Bronchial epithelial cell (primary cell): ENCODE data around the gene NUP210. TPM values are rescaled to one million over a fixed set of nuclear protein-coding genes. Genes with fewer than 3 reads are reported as not detected.
"Not testable (repeated sequence)": the region's sequence is repeated elsewhere in the genome, so short reads cannot be mapped to it uniquely, and the experiment has no call there.

Experiments
- DNase-seq: peaks from one replicate; pipeline ENCODE4 v3.0.0-alpha.2; 2010; ENCODE audit warnings: low read depth
- FAIRE-seq: peaks from 2 replicates; lab custom pipeline; 2011; peaks lifted over from hg19 to GRCh38; lab: Jason Lieb, UNC
- H3K27me3 ChIP-seq: 2 replicates; pipeline ENCODE4 v1.5.1; 2011; ENCODE audit warnings: low read length; ENCODE audit not compliant: control insufficient read depth, insufficient read depth
- H3K36me3 ChIP-seq: 2 replicates; pipeline ENCODE4 v1.5.1; 2011; ENCODE audit warnings: low read length; ENCODE audit not compliant: control insufficient read depth, insufficient read depth
- H3K4me3 ChIP-seq: 2 replicates; pipeline ENCODE4 v1.5.1; 2011; ENCODE audit warnings: mild to moderate bottlenecking, low read depth, low read length, control low read depth
- CTCF ChIP-seq: IDR thresholded peaks from 2 replicates; pipeline ENCODE4 v1.5.1; 2011; ENCODE audit warnings: mild to moderate bottlenecking, moderate library complexity, low read length, control low read depth, inconsistent platforms; ENCODE audit not compliant: insufficient read depth, severe bottlenecking
- total RNA-seq: library from RNA; depleted of rRNA; stranded (reverse); fragments of >200 nt; gene quantifications from 2 replicates; pipeline ENCODE4 v1.2.1, GENCODE V29; 2014

The NUP210 gene
- total RNA-seq, 1 donor from 2014 or later = not detected

- FAIRE-seq = no peak
- Histone ChIP-seq H3K36me3 (no peaks in the 10 kb centered on the region), H3K27me3 (no peaks in the 10 kb centered on the region), H3K4me3 (no peak overlapping the region)
- DNase-seq = no peak
- no peak for TF ChIP-seq CTCF
Measured at GRCh38 chr3:13455644-13456043, 35.5 kb upstream of the NUP210 start.

- DNase-seq (peak; percentile 38), FAIRE-seq (no peak)
- no peak overlapping the region for H3K4me3 ChIP-seq
- H3K36me3 ChIP-seq = no peaks in the 10 kb centered on the region
- TF ChIP-seq CTCF = peak; percentile 41
- H3K27me3 ChIP-seq = no peaks in the 10 kb centered on the region
Measured at GRCh38 chr3:13452490-13453335, 32.6 kb upstream of the NUP210 start.

GRCh38 chr3:13451301-13451673 lies 31.2 kb upstream of the NUP210 start:
- Histone ChIP-seq H3K27me3 (no peaks in the 10 kb centered on the region), H3K4me3 (peak overlapping the region; percentile 48), H3K36me3 (no peaks in the 10 kb centered on the region)
- no peak for TF ChIP-seq CTCF
- DNase-seq (peak; percentile 77), FAIRE-seq (no peak)

- not testable (repeated sequence) for H3K36me3 ChIP-seq, DNase-seq, FAIRE-seq, H3K4me3 ChIP-seq, H3K27me3 ChIP-seq
Measured at GRCh38 chr3:13442882-13443281, 22.8 kb upstream of the NUP210 start.

- DNase-seq = peak; percentile 45
Measured at GRCh38 chr3:13440204-13440817, 20.2 kb upstream of the NUP210 start.

GRCh38 chr3:13436213-13436612 lies 16.1 kb upstream of the NUP210 start:
- not testable (repeated sequence) for FAIRE-seq, H3K27me3 ChIP-seq, H3K36me3 ChIP-seq, DNase-seq, H3K4me3 ChIP-seq

More at GRCh38 chr3:13440204-13440817, 20.2 kb upstream of the NUP210 start:
- Histone ChIP-seq H3K4me3 (no peak overlapping the region), H3K27me3 (no peaks in the 10 kb centered on the region), H3K36me3 (no peaks in the 10 kb centered on the region)
- no peak for TF ChIP-seq CTCF
- FAIRE-seq = no peak

GRCh38 chr3:13433912-13434311 lies 13.8 kb upstream of the NUP210 start:
- Histone ChIP-seq H3K4me3 (no peak overlapping the region), H3K36me3 (no peaks in the 10 kb centered on the region), H3K27me3 (no peaks in the 10 kb centered on the region)
- DNase-seq (no peak), FAIRE-seq (no peak)
- no peak for TF ChIP-seq CTCF
